GM21390 (cell line): Measurements from ENCODE around the gene TGFBR1.
A peak's percentile ranks its signal among the peaks of the same experiment; 100 is the strongest.

Experiments
- ATAC-seq: cut with Tn5 transposase; IDR thresholded peaks from one replicate; pipeline ENCODE4 v1.9.1; 2021; ENCODE audit not compliant: unreplicated experiment

Gene TGFBR1

GRCh38 chr9:99130069-99130468 is 25.2 kb downstream of the TGFBR1 start:
- peak; percentile 51 for ATAC-seq

GRCh38 chr9:99133145-99133544 is 28.2 kb downstream of the TGFBR1 start:
- no peak for ATAC-seq

DNA sequence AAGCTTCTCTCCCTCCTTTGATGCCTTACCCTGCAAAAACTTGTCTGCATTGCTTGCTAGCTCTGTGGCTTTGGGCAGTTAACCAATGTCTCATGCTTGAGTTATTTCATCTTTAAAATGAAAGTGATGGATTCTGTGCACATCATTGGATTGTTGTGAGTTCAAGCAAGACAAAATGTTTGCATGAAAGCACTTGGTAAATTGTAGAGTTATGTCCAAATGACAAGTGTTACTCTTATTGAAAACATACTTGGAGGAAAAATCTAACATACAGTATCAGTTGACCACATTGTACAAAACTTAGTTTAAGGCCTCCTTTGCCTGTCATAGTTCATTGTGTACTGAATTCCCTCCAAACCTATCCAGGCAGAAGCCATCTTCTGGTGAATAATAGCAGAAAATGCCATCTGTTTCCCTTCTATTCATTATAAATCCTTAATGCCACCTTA is 30.0 kb downstream of the TGFBR1 start:
- ATAC-seq, result no peak

GRCh38 chr9:99135456-99135855 is 30.5 kb downstream of the TGFBR1 start:
- no peak for ATAC-seq

- no peak for ATAC-seq
These were observed 32.3 kb downstream of the TGFBR1 start for GRCh38 chr9:99137225-99137624.

DNA sequence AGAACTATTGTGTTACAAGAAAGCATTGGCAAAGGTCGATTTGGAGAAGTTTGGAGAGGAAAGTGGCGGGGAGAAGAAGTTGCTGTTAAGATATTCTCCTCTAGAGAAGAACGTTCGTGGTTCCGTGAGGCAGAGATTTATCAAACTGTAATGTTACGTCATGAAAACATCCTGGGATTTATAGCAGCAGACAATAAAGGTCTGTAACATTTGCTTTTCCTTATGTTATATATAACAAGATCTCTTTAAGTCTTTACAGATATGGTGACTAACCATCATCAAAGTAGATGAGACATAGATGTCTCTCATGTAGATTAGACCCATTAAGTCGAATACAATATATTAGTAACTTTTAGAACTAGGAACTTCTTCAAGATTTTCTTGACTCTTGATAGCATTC is 33.0 kb downstream of the TGFBR1 start:
- no peak for ATAC-seq

DNA sequence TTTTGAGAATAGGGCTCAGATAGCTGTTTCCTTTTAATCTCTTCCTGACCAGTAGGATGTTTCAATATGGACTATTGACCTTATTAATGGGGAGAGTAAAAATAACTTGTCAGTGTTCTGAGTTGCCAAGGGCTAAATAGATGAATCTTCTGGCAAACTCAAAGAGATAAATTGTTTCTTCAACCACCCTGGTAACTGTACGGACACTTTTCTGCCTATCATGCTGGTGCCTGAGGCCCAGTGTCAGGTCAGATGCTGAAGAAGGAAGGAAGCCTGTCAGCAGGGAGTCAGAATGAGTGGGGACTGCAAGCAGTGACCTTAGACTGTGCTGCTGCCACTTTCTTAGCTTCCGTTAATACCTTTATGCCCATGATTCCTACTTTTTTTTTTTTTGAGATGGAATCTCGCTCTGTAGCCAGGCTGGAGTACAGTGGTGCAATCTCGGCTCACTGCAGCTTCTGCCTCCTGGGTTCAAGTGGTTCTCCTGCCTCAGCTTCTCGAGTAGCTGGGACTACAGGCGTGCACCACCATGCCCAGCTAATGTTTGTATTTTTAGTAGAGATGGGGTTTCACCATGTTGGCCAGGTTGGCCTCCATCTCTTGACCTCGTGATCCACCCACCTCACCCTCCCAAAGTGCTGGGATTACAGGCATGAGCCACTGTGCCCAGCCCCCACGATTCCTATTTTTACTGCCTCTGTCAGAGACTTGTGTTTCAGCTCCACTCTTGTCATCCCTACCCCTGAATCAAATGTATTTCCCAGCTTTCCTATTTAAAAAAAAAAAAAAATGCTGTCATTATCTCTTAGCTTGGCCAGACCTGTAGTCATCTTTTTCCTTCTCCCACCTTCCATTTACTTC is 33.7 kb downstream of the TGFBR1 start:
- ATAC-seq, result no peak

DNA sequence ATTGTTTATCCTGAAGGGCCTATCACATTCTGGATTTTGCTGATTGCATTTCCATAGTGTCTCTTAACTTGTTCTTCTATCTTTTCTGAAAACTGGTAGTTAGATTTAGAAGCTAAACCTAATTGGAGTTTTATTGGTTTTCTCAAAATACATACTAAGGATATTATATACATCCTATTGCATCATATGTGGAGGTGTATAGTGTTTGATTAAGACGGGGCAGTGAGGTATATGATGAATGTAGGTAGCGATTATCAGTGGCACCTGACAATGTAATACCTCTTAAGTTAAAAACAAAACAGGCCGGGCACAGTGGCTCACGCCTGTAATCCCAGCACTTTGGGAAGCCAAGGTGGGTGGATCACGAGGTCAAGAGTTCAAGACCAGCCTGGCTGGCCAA is 35.0 kb downstream of the TGFBR1 start:
- no peak for ATAC-seq

DNA sequence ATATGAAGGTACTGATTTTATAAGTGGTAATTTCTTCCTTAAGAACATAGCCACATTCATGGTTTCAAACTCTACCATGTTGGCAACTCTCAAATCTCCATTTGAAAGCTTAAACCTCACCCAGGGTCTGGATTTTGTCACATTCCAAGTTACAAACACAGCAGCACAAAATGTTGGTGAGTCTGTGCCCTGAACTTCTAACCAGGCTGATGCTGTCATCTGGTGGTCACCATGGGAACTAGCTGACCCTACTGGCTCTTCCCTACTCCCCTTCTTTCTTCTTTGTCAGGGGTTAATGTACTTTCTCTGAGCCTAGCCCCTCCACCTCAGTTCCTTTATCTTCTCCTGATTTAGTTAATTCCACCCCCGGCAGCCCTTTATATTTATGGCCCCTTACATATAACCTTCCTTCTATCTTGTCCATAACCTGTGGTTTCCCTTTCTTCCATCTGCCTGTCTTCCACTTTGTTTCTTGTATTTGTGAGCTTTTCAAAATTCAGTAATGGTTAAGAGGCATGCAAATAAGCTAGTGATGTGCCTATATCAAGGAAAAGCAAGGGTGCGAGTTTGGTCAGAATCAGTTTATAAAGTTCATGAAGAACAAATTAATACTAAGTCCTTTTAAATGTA is 35.9 kb downstream of the TGFBR1 start:
- ATAC-seq, result peak; percentile 61

- no peak for ATAC-seq
These were observed 36.9 kb downstream of the TGFBR1 start for GRCh38 chr9:99141849-99142248.

GRCh38 chr9:99142275-99142674 is 37.4 kb downstream of the TGFBR1 start:
- ATAC-seq, result no peak

DNA sequence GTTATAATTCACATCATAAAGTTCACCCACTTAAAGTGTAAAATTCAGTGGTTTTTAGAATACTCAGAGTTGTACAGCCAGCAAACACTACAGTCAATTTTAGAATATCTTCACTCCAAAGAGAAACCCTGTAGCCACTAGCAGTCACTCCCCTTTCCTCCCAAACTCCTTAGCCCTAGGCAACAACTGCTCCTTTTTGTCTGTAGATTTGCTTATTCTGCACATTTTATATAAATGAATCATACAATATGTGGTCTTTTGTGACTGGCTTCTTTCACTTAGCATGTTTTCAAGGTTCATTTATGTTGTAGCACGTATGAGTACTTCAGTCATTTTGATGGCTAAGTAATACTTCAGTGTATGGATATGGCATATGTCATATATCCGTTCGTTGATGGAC is 38.7 kb downstream of the TGFBR1 start:
- no peak for ATAC-seq

DNA sequence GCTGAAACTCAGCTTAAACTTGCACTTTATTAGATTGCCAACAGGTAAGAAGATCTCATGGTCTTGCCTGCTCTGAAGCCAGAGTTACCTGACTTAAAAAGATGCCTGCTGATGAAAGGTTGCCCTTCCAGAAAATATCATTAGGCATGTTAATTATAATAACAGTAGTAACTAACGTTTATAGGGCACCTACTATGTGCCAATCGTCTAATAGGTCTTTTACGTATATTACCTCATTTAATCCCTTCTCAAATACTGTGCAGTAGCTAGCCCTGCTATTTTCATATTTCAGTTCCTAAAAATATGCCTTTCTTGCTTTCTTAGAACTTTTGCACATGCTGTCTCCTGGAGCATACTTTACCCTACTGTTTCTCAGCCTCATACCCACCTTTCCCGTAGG is 40.1 kb downstream of the TGFBR1 start:
- ATAC-seq, result no peak

- no peak for ATAC-seq
These were observed 41.7 kb downstream of the TGFBR1 start for GRCh38 chr9:99146574-99146973.

DNA sequence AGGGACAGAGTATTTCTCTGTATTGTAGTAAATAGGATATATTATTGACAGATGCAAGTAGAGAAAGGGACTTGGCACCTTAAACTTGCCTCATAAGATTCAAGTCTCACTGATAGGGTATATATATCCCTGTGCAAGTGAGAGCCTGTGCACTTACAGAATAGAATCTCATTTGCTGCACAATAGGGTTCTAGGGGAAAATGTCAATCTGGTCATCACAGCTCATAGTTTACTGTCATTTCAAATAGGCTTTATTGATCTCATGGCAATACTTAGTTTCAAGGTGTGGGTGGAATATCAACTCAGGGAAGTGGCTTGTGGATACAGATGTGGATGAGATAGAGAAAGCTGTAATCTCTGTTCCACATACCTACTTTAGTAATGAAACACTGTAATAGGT is 42.3 kb downstream of the TGFBR1 start:
- ATAC-seq, result no peak

DNA sequence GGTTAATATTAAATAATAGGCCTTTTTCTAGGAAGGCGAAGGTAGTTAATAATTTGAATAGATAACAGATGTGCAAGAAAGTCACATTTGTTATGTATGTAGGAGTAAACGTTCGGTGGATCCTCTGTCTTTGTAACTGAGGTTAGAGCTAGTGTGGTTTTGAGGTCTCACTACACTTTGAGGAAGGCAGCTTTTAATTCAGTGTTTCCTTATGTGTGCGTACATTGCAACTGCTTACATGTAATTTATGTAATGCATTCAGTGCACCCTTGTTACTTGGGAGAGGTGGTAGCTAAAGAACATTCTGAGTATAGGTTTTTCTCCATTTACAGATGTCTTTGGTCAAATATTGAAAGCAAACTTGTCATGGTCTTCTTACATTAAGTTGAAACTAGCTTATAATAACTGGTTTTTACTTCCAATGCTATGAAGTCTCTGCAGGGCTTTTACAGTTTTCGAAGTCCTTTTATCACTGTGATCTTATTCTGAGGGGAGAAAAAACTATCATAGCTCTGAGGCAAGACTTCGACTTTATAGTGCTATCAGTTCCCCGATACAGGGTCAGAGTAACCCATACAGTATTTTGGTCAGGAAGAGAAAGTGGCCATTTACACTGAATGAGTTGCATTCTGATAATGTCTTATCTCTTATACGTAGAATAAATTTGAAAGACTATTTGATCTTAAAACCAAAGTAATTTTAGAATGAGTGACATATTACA is 45.7 kb downstream of the TGFBR1 start:
- no peak for ATAC-seq

DNA sequence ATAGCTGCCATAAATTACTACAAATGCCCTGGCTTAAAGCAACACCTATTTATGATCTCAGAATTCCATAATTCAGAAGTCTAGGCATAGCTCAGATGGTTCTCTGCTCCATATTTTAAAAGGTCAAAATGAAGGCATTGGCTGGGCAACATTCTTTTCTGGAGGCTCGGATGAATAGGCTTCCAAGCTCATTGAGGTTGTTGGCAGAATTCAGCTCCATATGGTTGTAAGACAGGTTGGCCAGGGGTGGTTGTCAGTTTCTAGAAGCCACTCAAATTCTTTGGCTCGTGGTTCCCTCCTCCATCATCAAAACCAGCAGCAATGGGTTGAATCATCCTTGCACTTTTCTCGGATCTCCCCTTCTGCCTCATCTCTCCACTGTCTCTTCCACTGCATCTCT is 49.4 kb downstream of the TGFBR1 start:
- no peak for ATAC-seq

DNA sequence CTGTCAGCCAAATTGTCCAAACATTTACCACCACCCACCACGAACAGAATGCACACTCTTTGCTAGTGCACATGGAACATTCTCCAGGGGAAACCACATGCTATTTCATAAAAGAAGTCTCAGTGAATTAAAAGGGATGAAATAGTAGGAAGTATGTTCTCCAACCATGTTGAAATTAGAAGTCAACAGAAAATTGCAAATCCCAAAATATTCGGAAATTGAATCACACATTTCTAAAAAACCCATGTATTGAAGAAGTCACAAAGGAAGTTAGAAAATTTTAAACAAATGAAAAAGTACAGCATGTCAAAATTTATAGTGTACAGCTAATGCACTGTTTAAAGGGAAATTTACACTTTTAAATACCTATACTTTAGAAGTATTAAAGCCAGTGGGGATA is 50.8 kb downstream of the TGFBR1 start:
- ATAC-seq, result no peak

DNA sequence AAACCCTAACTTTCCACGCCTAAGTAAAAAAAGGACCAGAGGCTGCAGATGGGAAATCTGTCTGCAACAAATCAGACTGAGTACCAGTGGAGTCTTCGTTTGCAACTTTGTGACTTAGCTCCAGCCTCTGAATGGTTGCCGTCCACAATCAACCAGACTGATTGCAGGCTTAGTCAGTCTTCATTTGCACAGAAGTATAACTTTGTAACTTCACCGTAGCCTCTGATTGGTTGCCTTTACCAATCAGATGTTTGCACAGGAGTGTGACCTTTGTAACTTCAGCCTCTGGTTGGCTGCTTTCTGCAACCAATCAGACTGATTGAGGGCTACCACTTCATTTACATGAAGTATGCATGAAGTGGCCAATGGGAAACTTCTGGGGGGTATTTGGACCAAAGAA is 53.7 kb downstream of the TGFBR1 start:
- ATAC-seq, result no peak

GRCh38 chr9:99160173-99160572 is 55.3 kb downstream of the TGFBR1 start:
- no peak for ATAC-seq

DNA sequence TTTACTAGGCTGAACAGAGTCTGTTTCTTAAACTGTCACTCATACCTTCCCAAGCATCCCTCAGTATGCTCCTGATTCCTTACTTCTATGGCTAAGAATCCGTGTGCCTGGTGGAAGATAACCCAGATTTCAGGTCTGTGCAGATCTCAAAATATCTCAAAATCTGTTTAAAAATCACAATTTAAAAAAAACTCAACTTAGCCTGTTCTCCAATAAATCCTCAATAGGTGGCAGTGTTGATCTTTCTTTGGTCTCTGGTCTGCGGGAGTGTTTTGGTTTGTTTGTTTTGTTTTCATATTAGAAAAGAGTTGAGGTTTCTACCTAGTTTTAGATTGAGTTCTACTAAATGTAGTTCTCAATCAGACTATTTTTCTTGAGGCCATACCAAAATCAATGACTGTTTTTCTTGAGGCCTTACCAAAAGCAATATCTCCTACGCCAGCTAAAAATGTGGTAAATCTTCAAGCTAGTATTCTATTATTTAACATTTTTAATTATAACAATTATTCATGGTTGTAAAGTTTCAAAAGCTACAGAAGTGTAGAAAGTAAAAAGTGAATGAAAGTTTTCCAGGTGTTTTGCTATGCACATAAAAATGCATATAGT is 57.9 kb downstream of the TGFBR1 start:
- peak; percentile 68 for ATAC-seq
